Nephron progenitor cell (in vitro differentiated cells): ENCODE results near the gene SIDT1.

Source experiments
- DNase-seq: peaks from one replicate; pipeline ENCODE4 v3.0.0; 2021
- H3K27ac Mint-ChIP-seq: 2 replicates; pipeline ENCODE4 v1.8.0; 2021; ENCODE audit warnings: mild to moderate bottlenecking, moderate library complexity, mixed read lengths
- H3K27me3 Mint-ChIP-seq: 2 replicates; pipeline ENCODE4 v1.8.0; 2021; ENCODE audit warnings: mild to moderate bottlenecking, low read depth, mixed read lengths; ENCODE audit not compliant: poor library complexity
- H3K36me3 Mint-ChIP-seq: 2 replicates; pipeline ENCODE4 v1.8.0; 2021; ENCODE audit warnings: low read depth, mixed read lengths
- H3K4me1 Mint-ChIP-seq: 2 replicates; pipeline ENCODE4 v1.8.0; 2021; ENCODE audit warnings: mixed read lengths
- H3K4me3 Mint-ChIP-seq: 2 replicates; pipeline ENCODE4 v1.8.0; 2021; ENCODE audit warnings: mild to moderate bottlenecking, moderate library complexity, mixed read lengths
- H3K9me3 Mint-ChIP-seq: 2 replicates; pipeline ENCODE4 v1.8.0; 2021; ENCODE audit warnings: mild to moderate bottlenecking, moderate library complexity, mixed read lengths
- CTCF ChIP-seq: fragments of 200-600 bp; sonication (generic); IDR thresholded peaks from 2 replicates; pipeline ENCODE4 v1.5.0; 2021; ENCODE audit warnings: antibody characterized with exemption

Gene SIDT1

GRCh38 chr3:113499081-113499480 lies 33.3 kb upstream of the SIDT1 start:
- Mint-ChIP-seq H3K4me3 (no peak overlapping the region), H3K36me3 (peaks cover 18% of the 10 kb centered on the region), H3K4me1 (no peaks in the 10 kb centered on the region), H3K9me3 (no peaks in the 10 kb centered on the region), H3K27ac (no peak overlapping the region), H3K27me3 (peaks cover 4% of the 10 kb centered on the region)
- no peak for TF ChIP-seq CTCF
- DNase-seq: no peak

- peaks cover 4% of the 10 kb centered on the region for H3K27me3 Mint-ChIP-seq
- no peak overlapping the region for H3K4me3 Mint-ChIP-seq
- TF ChIP-seq CTCF: no peak
- no peaks in the 10 kb centered on the region for H3K4me1 Mint-ChIP-seq
- no peak overlapping the region for H3K27ac Mint-ChIP-seq
- no peak for DNase-seq
- peaks cover 32% of the 10 kb centered on the region for H3K36me3 Mint-ChIP-seq
- H3K9me3 Mint-ChIP-seq: no peaks in the 10 kb centered on the region
Measured at GRCh38 chr3:113501597-113501996, 30.8 kb upstream of the SIDT1 start.

GRCh38 chr3:113505867-113506266 lies 26.5 kb upstream of the SIDT1 start:
- Mint-ChIP-seq H3K36me3 (peaks cover 63% of the 10 kb centered on the region), H3K4me1 (no peaks in the 10 kb centered on the region), H3K9me3 (peaks cover 29% of the 10 kb centered on the region), H3K27ac (no peak overlapping the region), H3K27me3 (peaks cover 4% of the 10 kb centered on the region), H3K4me3 (no peak overlapping the region)
- no peak for TF ChIP-seq CTCF
- no peak for DNase-seq

- H3K9me3 Mint-ChIP-seq: peaks cover 37% of the 10 kb centered on the region
- no peak for DNase-seq
- peaks cover 4% of the 10 kb centered on the region for H3K27me3 Mint-ChIP-seq
- peaks cover 64% of the 10 kb centered on the region for H3K36me3 Mint-ChIP-seq
- no peak overlapping the region for H3K4me3 Mint-ChIP-seq
- no peak overlapping the region for H3K27ac Mint-ChIP-seq
- H3K4me1 Mint-ChIP-seq: no peaks in the 10 kb centered on the region
- TF ChIP-seq CTCF: no peak
Measured at GRCh38 chr3:113507501-113508067, 24.8 kb upstream of the SIDT1 start.

GRCh38 chr3:113508966-113509365 lies 23.4 kb upstream of the SIDT1 start:
- H3K36me3 Mint-ChIP-seq: peaks cover 63% of the 10 kb centered on the region
- TF ChIP-seq CTCF: no peak
- H3K4me1 Mint-ChIP-seq: no peaks in the 10 kb centered on the region
- peaks cover 39% of the 10 kb centered on the region for H3K9me3 Mint-ChIP-seq
- no peak overlapping the region for H3K4me3 Mint-ChIP-seq
- H3K27me3 Mint-ChIP-seq: no peaks in the 10 kb centered on the region
- no peak for DNase-seq
- no peak overlapping the region for H3K27ac Mint-ChIP-seq

GRCh38 chr3:113514265-113514769 lies 18.0 kb upstream of the SIDT1 start:
- peaks cover 32% of the 10 kb centered on the region for H3K27me3 Mint-ChIP-seq
- H3K4me1 Mint-ChIP-seq: no peaks in the 10 kb centered on the region
- H3K4me3 Mint-ChIP-seq: no peak overlapping the region
- H3K27ac Mint-ChIP-seq: no peak overlapping the region
- H3K9me3 Mint-ChIP-seq: peaks cover 24% of the 10 kb centered on the region
- peak; percentile 4 for DNase-seq
- peaks cover 26% of the 10 kb centered on the region for H3K36me3 Mint-ChIP-seq
- no peak for TF ChIP-seq CTCF
